Fibroblast of mammary gland (primary cell): Measurements from ENCODE around the gene POLG2.

Experiments used
- DNase-seq: peaks from one replicate; pipeline ENCODE4 v3.0.0-alpha.2; 2010; ENCODE audit warnings: low read depth
- H3K4me3 ChIP-seq: 2 replicates; pipeline ENCODE4 v1.5.1; 2011; ENCODE audit warnings: low read depth, mild to moderate bottlenecking, low read length, moderate library complexity; ENCODE audit not compliant: control insufficient read depth
- CTCF ChIP-seq: conservative IDR thresholded peaks from 2 replicates; pipeline ENCODE4 v1.5.1; 2011; ENCODE audit warnings: low read depth, low read length, inconsistent platforms; ENCODE audit not compliant: control insufficient read depth, insufficient read depth

POLG2 gene

GRCh38 chr17:64506576-64507412, 9.9 kb upstream of the POLG2 start, which contains the start of gene CEP95:
Gene CEP95, plus strand, starts transcription at chr17:64506977. Its CDS starts 121 bp downstream, at chr17:64507098.
- DNase-seq: peak; percentile 98
- peak within 1 kb of the TSS; percentile 100 for H3K4me3 ChIP-seq
- no peak for TF ChIP-seq CTCF

GRCh38 chr17:64506201-64506575, 9.3 kb upstream of the POLG2 start, which contains the start of gene DDX5:
Gene DDX5, minus strand, starts transcription at chr17:64506289. Its CDS starts 170 bp downstream, at chr17:64506119.
- peak; percentile 95 for DNase-seq
- H3K4me3 ChIP-seq: peak within 1 kb of the TSS; percentile 100
- no peak for TF ChIP-seq CTCF

GRCh38 chr17:64505340-64506200, 8.7 kb upstream of the POLG2 start:
- DNase-seq: peak; percentile 82
- TF ChIP-seq CTCF: no peak
- H3K4me3 ChIP-seq: peak overlapping the region; percentile 100

- H3K4me3 ChIP-seq: peak overlapping the region; percentile 100
- DNase-seq: peak; percentile 54
- TF ChIP-seq CTCF: no peak
Measured at GRCh38 chr17:64504769-64505339, 8.0 kb upstream of the POLG2 start.

- no peak for DNase-seq
- TF ChIP-seq CTCF: no peak
- peak overlapping the region; percentile 100 for H3K4me3 ChIP-seq
Measured at GRCh38 chr17:64503821-64504768, 7.2 kb upstream of the POLG2 start.
